ENCODE data around the gene BIN1.

Gene BIN1

DNA sequence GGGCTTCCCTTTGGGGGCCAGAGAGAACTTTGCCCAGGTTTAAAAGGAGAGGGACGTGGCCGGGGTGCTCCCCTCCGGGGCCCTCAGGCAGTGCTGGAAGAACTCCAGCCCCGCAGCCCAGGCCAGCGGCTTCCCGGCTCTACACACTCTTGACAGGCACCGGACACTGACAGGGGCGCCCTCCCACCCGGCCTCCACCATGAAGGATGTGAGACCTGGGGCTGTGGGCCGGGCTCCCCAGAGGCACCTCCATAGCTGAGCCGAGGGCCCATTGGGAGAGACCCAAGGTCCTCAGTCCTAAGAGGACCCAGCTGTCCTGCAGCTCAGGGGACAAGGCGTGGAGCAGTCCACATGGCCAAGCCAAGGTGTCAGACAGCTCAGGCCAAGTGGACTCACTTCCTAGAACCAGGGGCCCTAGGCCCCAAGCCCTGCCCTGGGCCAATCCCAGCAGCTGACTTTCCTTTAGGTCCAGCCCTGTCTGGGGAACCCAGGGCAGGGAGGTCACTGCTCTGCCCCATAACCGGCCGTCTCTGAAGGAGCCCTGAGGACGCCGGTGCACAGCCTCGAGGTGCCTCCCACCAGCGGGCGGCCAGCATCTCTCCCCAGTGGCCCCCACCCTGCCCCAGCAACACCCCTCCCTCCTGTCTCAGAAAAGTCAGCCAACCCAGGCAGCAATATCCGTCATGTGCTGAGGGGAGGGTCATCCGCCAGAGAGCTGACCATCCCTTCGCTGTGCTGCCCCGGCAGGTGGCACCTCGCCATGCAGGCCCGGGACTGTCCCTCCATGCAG lies 51.8 kb downstream of the BIN1 start:
- no peak for DNase-seq

DNA sequence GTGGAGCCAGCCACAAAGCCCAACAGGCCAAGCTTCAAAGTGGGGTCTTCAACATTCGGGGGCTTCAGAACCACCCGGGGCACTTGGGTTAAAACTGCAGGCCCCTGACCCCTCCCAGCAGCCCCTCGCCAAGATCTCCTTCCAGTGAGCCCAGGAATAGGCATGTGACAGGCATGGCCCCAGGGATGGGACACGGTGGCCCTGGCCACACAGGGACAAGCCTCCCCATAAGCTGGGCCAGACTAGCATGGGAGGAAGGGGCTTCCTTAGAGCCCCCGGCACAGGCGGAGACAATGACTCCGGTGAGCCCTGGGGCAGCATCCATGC lies 52.4 kb downstream of the BIN1 start:
- DNase-seq, result no peak

DNA sequence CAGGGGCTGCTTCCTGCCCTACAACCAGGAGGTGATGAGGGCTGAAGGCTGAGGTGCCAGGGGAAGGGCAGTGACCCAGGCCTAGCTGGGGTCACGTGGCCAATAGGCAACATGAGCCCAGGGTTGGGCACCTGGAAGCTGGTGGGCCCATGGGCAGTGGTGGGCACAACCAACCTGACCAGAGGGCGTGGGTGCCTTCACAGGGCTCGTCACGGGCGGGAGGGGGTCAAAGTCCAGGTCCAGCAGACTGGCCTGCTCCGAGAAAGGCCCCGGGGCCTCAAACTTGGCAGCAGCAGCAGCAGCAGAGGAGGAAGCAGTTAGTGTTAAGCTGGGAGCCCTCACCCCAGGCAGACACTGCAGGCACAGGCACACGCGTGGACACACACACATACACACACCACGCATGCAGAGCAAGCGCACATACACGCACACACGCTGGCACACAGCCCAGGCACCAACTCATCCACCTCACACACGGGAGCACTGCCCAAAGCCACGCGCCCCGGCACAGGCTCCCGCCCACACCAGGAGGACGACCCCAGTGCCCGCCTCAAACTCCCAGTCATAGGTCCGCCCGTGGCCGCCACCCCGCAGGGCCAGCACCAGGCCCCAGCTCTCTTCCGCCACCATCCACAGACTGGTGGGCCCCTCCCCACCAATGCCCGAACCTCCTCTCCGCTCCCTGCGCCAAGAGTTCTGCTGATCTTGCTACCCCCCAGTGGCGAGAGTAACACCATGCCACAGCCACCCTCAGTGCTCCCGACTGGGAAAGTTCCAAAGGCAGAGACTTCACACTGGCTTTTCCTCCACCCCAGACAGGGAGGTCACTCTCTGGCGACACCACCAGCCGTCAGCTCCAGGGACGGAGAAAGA lies 53.0 kb downstream of the BIN1 start:
- no peak for DNase-seq

DNA sequence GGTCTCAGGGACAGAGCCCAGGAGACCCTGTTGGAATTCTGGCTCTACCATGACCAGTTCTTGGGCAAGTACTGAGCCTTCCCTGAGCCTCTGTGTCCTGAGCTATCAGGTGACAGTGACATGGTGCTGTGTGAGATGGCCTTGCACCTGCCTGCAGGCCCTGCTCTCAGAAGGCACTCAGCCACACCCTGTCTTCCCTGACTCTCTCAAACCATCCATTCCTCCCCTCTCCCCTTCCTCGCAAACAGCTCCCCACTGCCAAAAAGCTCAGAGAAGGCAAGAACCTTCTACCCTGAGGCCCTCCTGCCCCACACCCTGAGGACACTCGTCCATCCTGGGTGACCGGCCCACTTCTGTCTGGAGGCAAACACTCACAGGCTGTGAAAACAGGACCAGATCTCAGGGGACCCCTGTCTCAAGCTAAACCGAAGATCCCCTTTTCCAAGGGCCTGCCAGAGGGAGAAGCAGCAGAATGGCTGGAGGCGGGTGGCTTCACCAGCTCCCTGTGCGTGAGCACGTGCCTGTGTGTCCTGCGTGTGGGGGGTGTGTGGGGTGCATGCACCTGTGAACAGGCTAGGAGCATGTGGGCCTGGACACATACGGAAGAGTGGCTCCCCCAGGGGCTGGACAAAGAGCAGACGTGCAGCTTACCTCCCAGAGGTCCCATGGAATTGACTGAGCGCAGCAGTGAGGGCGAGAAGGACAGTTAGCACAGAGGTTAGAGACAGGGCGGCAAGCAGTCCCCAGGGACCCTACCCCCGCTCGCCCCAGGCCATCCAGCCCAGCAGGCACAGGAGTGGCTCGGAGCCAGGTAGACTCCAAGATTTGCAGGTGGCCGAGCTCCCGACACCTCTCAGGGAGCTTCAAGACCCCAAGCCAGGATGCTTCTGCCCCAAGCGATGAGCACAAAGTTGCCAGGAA lies 53.9 kb downstream of the BIN1 start:
- DNase-seq, result no peak

DNA sequence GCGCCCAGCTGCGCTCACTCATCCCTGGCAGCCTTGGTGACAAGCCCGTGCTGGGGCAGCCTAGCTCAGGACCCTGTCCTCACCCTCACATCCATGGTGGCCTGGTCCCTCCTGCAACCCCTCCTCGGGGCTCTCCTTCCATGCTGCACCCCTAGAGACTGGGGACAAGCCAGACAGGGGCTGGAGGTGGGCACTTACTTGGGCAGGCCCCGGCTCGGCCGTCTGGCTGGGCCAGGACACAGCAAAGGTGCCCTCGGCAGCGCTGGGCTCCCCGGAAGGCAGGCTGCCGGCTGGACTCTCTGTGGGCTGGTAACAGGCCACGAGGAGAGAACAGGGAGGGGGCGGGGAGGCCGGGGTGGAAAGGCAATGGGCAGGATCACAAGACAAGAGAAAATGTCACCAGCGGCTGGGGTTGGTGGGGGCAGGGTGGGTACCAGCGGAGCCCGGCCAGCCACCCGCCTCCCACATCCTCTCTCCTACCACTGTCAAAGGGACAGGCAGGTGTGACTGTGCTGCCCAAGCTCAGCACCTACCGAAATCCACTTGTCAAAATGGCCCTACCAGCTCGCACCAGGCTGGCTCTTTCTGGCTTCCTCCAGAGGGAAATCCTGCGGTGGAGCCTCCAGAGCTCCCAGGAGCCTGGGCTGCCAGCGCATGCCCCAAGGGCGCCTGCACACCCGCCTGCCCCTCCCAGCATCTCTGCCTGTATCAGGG lies 54.7 kb downstream of the BIN1 start:
- DNase-seq, result no peak

DNA sequence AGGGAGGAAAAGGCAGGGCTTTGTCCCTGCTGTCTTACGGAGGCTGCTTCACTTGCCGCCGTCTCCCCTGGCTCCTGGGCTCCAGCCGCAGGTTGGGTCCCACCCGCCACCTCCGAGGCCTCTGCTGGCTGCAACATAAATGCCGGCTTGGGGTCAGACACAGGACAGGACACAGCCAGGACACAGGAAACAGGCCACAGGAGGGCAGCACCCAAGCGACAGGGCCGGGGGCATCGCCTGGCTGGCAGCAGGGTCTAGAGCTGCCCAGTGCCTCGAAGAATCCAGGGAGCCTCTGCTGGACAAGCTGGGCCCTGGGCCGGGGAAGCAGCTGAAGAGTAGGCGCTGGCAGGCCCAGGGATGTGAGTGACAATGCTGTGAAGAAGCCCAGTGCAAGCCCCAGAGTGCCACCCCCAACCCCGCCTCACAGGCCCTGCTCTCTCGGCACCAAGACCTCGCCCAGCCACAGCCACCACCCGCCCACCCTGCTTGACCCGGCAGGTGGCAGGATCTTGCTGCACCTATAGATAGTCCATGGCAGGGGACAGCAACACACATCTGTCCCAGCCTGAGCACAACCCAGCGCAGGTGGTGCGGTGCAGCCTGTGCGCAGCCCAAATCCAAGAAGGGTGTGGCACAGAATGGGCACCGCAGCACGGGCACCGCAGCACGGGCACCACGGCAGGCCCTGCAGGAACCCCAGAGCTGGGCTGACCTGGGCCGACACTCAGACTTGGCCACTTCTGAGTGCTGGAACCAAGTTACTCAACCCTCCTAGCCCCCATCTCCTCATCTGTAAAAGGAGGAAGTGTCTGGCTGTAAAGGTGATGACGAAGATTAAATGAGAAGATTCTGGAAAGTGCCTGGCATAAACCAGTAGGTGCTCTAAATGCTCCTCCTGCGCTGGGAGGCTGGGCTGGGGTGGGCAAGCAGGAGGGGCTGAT lies 55.6 kb downstream of the BIN1 start:
- no peak for DNase-seq

DNA sequence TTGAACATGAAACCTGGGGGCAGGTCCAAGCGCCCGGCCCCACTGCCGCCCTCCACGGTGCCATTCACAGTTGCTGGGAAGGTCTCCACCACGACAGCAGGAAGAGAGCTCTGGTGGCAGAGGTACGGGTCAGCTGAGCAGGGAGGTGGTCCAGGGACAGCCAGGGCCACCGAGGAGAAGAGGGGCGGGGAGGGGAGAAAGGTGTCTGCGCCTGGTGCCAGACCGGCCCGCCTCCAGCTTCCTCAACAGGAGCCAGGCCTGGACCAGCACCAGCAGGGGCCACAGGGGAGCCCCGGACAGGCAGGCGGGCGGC lies 56.2 kb downstream of the BIN1 start:
- DNase-seq, result no peak

DNA sequence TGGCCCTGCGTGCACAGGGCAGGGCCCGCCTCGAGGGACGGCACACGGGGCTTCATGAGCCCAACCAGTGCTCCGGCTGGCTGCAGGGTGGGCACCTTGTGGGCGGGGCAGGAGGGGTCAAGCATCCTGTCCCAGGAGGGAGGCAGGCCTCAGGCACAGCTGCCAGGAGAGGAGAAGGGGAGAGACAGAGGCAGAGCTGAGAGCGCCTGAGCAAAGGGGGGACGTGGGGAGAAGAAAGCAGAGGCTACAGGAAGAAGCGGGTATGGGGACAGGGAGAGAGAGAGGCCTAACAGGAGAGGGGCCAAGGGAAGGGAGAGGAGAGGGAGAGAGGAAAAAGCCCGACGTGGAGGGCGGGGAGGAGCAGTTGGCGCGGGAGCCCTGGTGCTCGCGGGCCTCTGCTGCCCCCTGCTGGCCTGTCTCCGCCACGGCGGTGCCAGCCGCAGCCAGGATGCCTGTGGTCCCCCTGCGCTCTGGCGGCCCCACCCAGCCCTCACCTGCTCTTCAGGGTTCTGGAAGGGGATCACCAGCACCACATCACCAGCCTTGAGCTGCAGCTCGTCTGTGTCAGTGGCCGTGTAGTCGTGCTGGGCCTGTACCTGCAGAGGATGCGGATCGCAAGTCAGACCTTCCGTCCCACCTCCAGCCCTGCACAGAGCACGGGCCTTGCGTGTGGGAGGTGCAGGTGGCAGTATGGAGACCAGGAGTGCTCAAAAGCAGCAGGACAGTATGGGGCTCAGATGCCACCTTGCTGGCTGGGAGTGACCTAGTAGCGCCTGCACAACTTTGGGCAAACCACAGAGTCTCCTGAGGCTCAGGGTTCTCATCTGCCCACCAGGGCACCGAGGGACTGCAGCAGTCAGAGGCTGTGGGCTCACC lies 56.8 kb downstream of the BIN1 start:
- DNase-seq, result peak; percentile 20

DNA sequence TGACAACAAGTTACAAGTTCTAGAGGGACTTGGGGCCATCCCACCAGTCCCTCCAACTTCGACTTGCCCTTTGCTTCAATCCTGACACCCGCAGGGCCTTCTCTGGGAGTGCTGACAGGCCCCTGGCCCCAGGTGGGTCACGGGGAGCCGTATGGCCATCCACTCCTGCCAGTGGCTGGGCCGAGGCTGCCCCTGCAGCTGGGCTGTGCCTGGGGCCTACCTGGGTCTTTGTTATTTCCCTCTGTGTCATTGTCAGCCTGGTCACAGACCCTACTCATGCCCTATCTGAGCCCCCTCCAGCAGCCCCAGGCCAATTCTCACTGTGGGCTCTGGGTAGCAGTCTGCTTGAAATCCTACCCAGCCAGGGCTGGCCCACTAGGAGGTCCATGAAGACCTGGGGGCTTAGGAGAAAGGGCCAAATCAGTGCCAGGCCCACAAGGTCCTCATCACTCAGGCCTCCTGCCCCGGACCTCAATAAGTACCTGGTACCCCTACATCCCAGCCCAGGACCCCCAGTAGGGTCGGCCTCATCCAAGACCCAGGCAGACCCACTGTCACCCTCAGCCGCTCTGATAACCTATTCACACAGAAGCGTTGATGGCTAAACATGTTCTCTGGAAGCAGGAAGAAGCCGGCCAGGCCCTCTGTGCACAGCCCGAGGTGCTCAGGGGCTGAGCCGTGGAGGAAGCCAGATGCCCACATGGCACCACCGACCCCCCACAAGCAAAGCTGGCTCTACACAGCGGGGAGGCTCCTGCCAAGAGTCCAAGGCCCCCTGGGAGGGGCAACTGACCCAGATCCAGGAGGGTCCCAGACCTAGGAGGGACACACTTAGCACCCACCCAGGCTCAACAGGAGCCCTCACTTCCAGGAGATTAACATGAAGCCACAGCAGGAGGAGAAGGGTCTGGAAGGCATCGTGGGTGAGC lies 57.7 kb downstream of the BIN1 start:
- DNase-seq, result no peak

DNA sequence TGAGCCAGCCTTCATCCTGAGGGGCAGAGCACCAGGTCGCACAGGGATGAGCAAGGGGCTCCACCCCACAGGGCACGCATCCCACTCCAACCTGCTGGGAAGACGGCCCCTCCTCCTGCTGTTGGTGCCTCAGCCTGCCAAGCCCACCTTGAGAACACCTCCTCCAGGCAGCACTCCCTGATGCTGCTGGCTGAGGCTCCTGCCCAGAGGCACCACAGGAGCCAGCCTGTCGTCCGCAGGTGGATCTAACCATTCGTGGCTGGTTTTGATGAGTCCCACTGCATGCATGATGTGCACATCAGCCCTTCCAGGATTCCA lies 58.4 kb downstream of the BIN1 start:
- no peak for DNase-seq

DNA sequence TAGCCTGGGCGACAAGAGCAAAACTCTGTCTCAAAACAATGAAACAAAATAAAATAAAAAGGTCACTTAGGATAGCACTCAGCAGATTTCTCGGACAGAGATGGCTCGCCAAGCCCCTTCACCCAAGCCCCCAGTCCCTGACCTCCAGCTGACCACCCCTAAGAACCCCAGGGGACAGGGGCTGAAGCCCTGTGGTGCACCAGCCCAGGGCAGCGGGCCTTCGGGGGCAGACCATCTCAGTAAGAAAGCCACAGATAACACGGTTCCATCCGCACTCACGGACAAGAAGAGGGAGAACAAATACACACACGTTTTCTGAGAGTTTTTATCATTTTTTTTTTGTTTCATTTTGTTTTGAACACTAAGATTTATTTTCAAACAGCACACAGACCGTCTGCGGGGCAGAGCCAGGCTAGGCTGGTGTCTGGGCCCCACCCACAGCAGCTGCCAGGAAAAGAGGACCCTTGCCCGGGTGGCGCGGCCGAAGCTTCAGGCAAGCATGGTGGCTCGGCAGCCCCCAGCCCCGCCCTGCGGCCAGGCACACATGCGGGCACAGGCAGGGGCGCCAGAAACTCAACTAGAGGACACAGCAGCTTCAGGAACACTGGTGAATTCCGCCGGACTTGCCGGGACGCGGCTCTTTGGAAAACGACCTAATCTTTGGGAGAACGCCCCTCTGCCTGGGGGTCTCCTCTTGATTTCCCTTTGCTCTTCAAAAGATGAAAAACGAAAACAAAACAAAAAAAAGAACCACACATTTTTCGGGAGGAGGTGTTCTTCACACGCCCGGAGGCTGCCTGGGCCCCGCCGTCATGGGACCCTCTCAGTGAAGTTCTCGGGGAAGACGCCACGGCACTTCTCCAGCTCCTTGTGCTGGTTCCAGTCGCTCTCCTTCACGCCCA lies 59.0 kb downstream of the BIN1 start:
- DNase-seq, result no peak

DNA sequence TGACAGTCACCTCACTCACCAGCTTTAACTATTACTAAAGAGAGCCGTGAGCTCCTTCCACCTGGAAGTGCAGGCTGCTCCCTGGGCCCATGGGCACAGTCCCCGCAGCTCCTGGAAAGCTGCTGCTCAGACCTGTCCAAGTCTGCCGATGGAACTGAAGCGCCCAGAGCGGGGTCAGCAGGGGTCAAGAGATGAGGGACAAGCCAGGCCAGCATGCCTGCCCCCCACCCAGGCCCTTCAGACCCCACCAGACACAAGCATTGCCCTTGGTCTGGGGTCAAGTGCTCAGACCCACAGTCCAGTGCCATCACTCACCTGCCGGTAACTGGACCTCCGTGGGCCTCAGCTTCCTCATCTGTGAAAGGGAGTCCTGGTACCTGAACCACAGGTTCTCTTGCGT lies 59.9 kb downstream of the BIN1 start:
- DNase-seq, result no peak

DNA sequence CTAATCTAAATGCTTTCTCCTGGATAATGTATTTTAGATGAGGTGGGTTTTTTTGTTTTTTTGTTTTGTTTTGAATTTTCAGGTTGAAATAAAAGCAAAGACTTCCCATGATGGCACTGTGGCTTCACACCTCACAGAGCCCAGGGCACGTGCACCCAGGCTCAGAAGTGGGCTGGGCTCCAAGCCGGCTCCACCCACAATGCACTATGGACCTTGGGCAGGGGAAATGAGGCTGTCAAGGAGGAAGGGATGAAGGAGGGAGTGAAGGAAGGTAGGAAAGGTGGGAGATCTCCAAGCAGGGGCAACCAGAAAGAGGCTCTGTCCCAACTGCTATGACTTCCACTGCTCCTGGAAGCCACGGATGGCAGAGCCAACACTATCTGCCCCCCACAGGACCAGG lies 60.4 kb downstream of the BIN1 start:
- no peak for DNase-seq

DNA sequence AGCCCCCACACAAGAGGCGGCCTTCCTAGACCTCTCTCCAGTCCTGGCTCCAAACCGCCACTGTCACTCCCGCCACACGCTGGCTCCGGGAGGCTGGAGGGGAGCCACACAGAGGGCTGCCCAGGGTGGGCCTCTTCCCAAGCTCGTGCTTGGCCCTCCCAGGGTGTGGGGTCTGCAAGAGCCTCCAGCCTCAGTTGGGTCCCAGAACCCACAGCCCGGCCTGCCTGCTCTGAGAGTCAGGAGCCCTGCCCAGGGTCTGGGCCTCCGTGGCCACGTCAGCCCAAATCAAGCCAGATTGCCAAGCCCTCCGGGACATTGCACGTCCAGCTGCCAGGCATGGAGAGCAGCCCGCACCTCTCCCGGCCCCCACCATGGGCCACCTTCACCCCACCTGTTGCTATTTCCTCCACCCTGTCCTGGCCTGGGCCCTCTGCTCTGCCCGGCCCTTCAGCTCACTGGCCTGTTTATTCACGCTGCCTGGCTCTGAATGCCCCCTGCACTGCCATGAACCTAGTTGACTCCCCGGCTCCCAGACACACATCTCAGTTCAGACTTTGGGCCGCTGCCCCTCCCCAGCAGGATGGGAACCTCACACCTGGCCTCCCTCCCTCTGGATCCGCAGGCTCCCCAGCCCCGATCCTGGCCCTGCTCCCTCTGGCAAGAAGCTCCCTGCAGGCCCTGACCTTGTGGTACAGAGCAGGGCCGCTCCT lies 61.0 kb downstream of the BIN1 start:
- no peak for DNase-seq

DNA sequence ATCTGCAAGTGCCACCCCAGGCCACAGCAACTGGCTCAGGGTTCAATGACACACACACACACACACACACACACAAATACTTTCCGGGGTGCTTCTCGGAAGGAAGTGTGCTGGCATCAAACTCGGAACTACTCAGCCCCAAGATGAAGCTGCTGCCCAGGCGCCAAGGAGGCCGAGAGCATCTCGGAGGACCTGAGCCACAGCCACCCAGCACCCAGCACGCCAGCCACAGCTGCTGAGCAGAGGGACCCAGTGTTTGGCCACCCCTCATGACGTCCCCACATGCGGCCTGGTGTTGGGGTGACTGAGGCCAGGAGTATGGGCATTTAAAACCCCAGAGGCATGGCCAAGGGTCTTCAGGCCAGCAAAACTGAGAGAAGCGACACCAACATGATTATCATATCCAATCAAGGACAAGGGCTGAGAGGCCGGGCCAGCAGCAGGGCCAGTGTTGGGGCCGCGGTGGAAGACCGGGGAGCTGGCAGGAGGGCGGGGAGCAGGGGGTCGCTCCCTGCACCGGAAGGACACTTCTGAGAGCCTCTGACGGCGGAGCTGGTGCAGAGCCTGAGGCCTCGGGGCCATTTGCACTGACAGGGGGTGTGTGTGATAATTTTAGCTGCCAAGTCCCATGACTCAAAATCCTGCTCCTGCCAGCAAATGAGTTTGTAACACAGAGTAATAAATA lies 61.8 kb downstream of the BIN1 start:
- no peak for DNase-seq

DNA sequence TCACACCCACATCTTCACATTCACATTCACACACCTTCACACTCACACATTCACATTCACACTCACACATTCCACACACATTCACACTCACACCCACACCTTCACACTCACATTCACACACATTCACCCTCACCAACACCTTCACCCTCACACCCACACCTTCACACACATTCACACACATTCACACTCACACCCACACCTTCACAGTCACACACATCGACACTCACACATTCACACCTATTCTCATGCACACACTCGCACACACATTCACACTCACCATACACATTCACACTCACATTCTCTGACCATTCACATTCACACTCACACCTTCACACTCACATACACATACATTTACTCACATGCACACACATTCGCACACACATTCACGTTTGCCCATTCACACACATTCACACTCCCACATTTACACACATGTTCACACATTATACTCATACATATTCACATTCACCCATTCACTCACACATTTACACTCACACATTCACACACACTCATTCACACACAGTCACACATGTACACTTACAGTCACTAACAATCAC lies 62.7 kb downstream of the BIN1 start:
- no peak for DNase-seq
